Measurements from ENCODE around the gene ZNF747. TPM values are rescaled to one million over a fixed set of nuclear protein-coding genes. Genes with fewer than 3 reads are reported as not detected.
A peak's percentile ranks its signal among the peaks of the same experiment; 100 is the strongest.

Gene ZNF747
- total and polyA plus RNA-seq, 10 of the 15 experiments (the other 5 are each of a cell fraction or from before 2014, with no cell fraction given), result 1.0 to 13.0 (median 7.2) TPM

DNA sequence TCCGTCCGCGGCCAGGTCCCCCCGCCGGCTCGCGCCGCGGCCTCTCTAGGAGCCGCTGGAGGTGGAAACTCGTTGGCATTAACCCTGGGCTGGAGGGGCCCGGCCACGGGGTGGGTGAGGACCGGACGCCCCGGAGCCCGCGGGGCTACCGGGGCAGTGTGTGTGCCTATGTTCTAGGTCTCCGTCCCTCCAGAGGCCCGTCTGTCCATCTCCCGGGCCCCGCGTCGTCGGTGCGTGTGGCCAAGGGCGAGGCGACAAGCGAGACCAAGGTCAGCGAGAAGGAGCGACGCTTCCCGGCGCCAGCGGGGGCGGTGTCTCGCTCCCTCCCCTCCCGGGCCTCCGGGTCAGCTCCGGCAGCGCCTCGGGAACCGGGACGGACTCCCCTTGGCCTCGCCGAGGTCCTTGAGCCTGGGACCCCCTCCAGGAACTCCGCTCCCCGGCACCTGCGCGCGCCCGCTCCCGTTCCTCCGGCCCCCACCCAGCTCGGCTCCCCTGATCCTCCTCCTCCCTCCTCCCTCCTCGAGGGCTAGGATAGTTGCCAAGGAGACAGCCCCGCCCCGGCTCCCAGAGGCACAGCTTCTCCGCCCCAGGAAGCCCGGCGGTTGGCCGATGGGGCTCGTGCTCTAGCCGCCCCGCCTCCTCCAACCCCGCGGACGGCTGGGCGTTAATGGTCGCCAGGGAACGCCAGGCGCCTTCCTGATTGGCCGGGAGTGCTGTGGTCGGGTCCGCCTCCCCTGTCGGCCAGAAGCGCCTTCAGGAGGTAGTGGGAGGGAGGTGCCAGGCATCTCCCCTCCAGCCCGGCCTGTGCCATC, 7.6 kb downstream of the ZNF747 start (continued):
- no peak for TF ChIP-seq HDAC6 (IDR thresholded peaks at IDR 0.05; ENCODE audit: unreplicated experiment)
- no peak for TF ChIP-seq MYC (IDR thresholded peaks at IDR 0.05; ENCODE audit: insufficient read depth, insufficient read length, insufficient replicate concordance, low read length, severe bottlenecking)
- no peak for TF ChIP-seq KAT2A (conservative IDR thresholded peaks at IDR 0.05; ENCODE audit: control insufficient read depth, low read depth, low read length)
- no peak; the same call in none of the 2 replicates for TF ChIP-seq DPF2 (IDR thresholded peaks at IDR 0.05)
- no peak for TF ChIP-seq KDM1A (IDR thresholded peaks at IDR 0.05; ENCODE audit: borderline replicate concordance)
- TF ChIP-seq ZSCAN29 (IDR thresholded peaks at IDR 0.05), result no peak
- no peak for TF ChIP-seq HDAC2 (IDR thresholded peaks at IDR 0.05)
- TF ChIP-seq RAD51 (IDR thresholded peaks at IDR 0.05), result no peak; the same call in 1 of the 2 replicates
- TF ChIP-seq CBX5 (IDR thresholded peaks at IDR 0.05; ENCODE audit: low read depth), result no peak
- TF ChIP-seq CTCF (IDR thresholded peaks at IDR 0.05 in 2 of 3, conservative IDR thresholded peaks at IDR 0.05 in 1 of 3; ENCODE audit: control insufficient read depth in 2 of 3, extremely low read depth in 1 of 3, insufficient read depth in 1 of 3, low read depth in 3 of 3, low read length in 3 of 3), result peak; percentile 19 to 42 (median 25); a peak in 4 of 6 replicates
- no peak for TF ChIP-seq ASH2L (IDR thresholded peaks at IDR 0.05; ENCODE audit: borderline replicate concordance, low read depth)
- TF ChIP-seq, protein P1, sequence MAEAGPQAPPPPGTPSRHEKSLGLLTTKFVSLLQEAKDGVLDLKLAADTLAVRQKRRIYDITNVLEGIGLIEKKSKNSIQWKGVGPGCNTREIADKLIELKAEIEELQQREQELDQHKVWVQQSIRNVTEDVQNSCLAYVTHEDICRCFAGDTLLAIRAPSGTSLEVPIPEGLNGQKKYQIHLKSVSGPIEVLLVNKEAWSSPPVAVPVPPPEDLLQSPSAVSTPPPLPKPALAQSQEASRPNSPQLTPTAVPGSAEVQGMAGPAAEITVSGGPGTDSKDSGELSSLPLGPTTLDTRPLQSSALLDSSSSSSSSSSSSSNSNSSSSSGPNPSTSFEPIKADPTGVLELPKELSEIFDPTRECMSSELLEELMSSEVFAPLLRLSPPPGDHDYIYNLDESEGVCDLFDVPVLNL (IDR thresholded peaks at IDR 0.05; ENCODE audit: low read depth, low read length), result no peak
- no peak for TF ChIP-seq YBX1 (IDR thresholded peaks at IDR 0.05)
- TF ChIP-seq WRNIP1 (IDR thresholded peaks at IDR 0.05; ENCODE audit: borderline replicate concordance, low read depth, low read length), result no peak
- peak; percentile 74; the same call in 1 of the 2 replicates for TF ChIP-seq NFYB (IDR thresholded peaks at IDR 0.05; ENCODE audit: insufficient read depth, low read depth, low read length)
- TF ChIP-seq EGR1 (IDR thresholded peaks at IDR 0.05; ENCODE audit: borderline replicate concordance in 1 of 2, low read depth in 2 of 2, low read length in 2 of 2), result peak in 1 of 2 experiments; percentile 99; a peak in 2 of 3 replicates
- no peak for TF ChIP-seq FOS (IDR thresholded peaks at IDR 0.05; ENCODE audit: borderline replicate concordance, extremely low read depth, insufficient read length)
- no peak for TF ChIP-seq ATF7 (IDR thresholded peaks at IDR 0.05; ENCODE audit: low read depth)
- TF ChIP-seq USF2 (IDR thresholded peaks at IDR 0.05; ENCODE audit: borderline replicate concordance, low read depth, low read length), result peak; percentile 7; the same call in 1 of the 2 replicates
- TF ChIP-seq, protein P2, sequence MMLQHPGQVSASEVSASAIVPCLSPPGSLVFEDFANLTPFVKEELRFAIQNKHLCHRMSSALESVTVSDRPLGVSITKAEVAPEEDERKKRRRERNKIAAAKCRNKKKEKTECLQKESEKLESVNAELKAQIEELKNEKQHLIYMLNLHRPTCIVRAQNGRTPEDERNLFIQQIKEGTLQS (IDR thresholded peaks at IDR 0.05; ENCODE audit: borderline replicate concordance, extremely low read depth, low read depth, low read length), result no peak
- TF ChIP-seq POLR2AphosphoS5 (IDR thresholded peaks at IDR 0.05; ENCODE audit: low read length), result no peak; the same call in 1 of the 2 replicates
- peak; percentile 71; the same call in 1 of the 2 replicates for TF ChIP-seq RB1 (IDR thresholded peaks at IDR 0.05; ENCODE audit: borderline replicate concordance)
- TF ChIP-seq ZNF384 (IDR thresholded peaks at IDR 0.05; ENCODE audit: borderline replicate concordance, low read depth, low read length), result no peak
- TF ChIP-seq ZNF274 (IDR thresholded peaks at IDR 0.05; ENCODE audit: insufficient read depth, insufficient read length), result no peak
- peak; percentile 89; the same call in 1 of the 2 replicates for TF ChIP-seq MXI1 (IDR thresholded peaks at IDR 0.05; ENCODE audit: low read depth, low read length)
- TF ChIP-seq TCF3 (IDR thresholded peaks at IDR 0.05; ENCODE audit: borderline replicate concordance, insufficient read depth, low read depth, low read length), result no peak
